Measurements from ENCODE around the gene FAM156B.

GRCh38 chrX:52852110-52852860 lies 44.8 kb upstream of the FAM156B start:
- no peak for TF ChIP-seq POLR2A (IDR thresholded peaks at IDR 0.05; ENCODE audit: low read length)
- TF ChIP-seq GATA1 (IDR thresholded peaks at IDR 0.05; ENCODE audit: low read depth, low read length) = no peak
